ENCODE measurements around the gene MTG1. TPM values are rescaled to one million over a fixed set of nuclear protein-coding genes. Genes with fewer than 3 reads are reported as not detected.

Gene MTG1
- total and polyA plus RNA-seq, 10 of the 15 experiments (the other 5 are each of a cell fraction or from before 2014, with no cell fraction given), result 6.2 to 104 (median 62.5) TPM

- H3K27ac ChIP-seq (ENCODE audit: control insufficient read depth, insufficient read depth), result peak overlapping the region; percentile 95
- peak overlapping the region; percentile 98 for H3K9ac ChIP-seq (ENCODE audit: control insufficient read depth, insufficient read depth, low read length)
- peaks cover 40% of the 10 kb centered on the region for H3K4me1 ChIP-seq (ENCODE audit: control insufficient read depth, insufficient read depth, low read length)
- H3K27me3 ChIP-seq (replicated peaks in 1 of 2; ENCODE audit: control insufficient read depth in 2 of 2, insufficient read depth in 2 of 2, low read length in 1 of 2), result no peaks in the 10 kb centered on the region
- H3K79me2 ChIP-seq (ENCODE audit: control insufficient read depth, insufficient read depth, low read length), result peaks cover 24% of the 10 kb centered on the region
- SMC1A ChIA-PET (ENCODE audit: uncharacterized antibody, unreplicated experiment), result interaction anchor here (1.2 to 1.3 kb wide), 2 partner anchors 11 to 64 kb away, joined by 4 to 5 read pairs; no protein-coding TSS in a partner anchor
- in situ Hi-C loops (cut with MboI), result no loop called here
- H3K36me3 ChIP-seq (ENCODE audit: control insufficient read depth in 2 of 2, insufficient read depth in 2 of 2, low read length in 1 of 2), result peaks cover 3% of the 10 kb centered on the region in 2 experiments; a peak in 3 of 4 replicates
- POLR2A ChIA-PET, result no interaction called here
- peak overlapping the region; percentile 75 for H3K4me2 ChIP-seq (ENCODE audit: control insufficient read depth, insufficient read depth)
- 0 out of 2 replicates have a peak overlapping the region, but pooled peaks have one; percentile 26 for H3K4me3 ChIP-seq
- RAD21 ChIA-PET (ENCODE audit: unreplicated experiment), result no interaction called here
- H3K9me3 ChIP-seq (replicated peaks; ENCODE audit: control insufficient read depth, insufficient read depth, low read length), result no peaks in the 10 kb centered on the region
- DNase-seq (ENCODE audit: low read depth, low spot score) (no peak), ATAC-seq (no peak), FAIRE-seq (no peak)
- CTCF ChIA-PET, result interaction anchor here (1.1 kb wide), 1 partner anchor 64 kb away, joined by 4 read pairs; no protein-coding TSS in a partner anchor
- H4K20me1 ChIP-seq (ENCODE audit: control insufficient read depth, insufficient read depth), result no peaks in the 10 kb centered on the region
- peak overlapping the region; percentile 22; the same call in 1 of the 2 replicates for H2AFZ ChIP-seq (ENCODE audit: control insufficient read depth, low read depth, low read length)
- TF ChIP-seq POU2F2 (IDR thresholded peaks at IDR 0.05; ENCODE audit: borderline replicate concordance, low read depth, low read length), result no peak
- no peak for TF ChIP-seq YY1 (IDR thresholded peaks at IDR 0.05; ENCODE audit: low read depth, low read length)
- 23% methylated on average over 27 of the region's 27 CpGs for WGBS (ENCODE audit: insufficient coverage, insufficient replicate concordance, low lambda C conversion rate, missing lambda C conversion rate)
- intact Hi-C loops (cut with micrococcal nuclease; ENCODE audit: unreplicated experiment), result loop anchor here (5.0 kb wide), 2 partner anchors 66 to 86 kb away; partner anchors contain the start of genes TUBGCP2 and ZNF511
- BruUV-seq (replicated peaks), result no TSS peak
Observed at GRCh38 chr10:133393401-133394063, 425 bp upstream of the MTG1 start.

GRCh38 chr10:133394801-133395221 lies 854 bp downstream of the MTG1 start:
- in situ Hi-C loops (cut with MboI) (no loop called here), intact Hi-C loops (cut with micrococcal nuclease; ENCODE audit: unreplicated experiment) (loop anchor here (5.0 kb wide), 2 partner anchors 68 to 88 kb away; partner anchors contain the start of genes TUBGCP2 and ZNF511)
- H3K4me2 ChIP-seq (ENCODE audit: control insufficient read depth, insufficient read depth), result peak overlapping the region; percentile 72
- ChIA-PET CTCF (no interaction called here), SMC1A (ENCODE audit: uncharacterized antibody, unreplicated experiment) (no interaction called here), POLR2A (no interaction called here), RAD21 (ENCODE audit: unreplicated experiment) (interaction anchor here (1.3 kb wide), 1 partner anchor 65 kb away, joined by 4 read pairs; no protein-coding TSS in a partner anchor)
- no peak overlapping the region for H2AFZ ChIP-seq (ENCODE audit: control insufficient read depth, low read depth, low read length)
- peaks cover 24% of the 10 kb centered on the region for H3K79me2 ChIP-seq (ENCODE audit: control insufficient read depth, insufficient read depth, low read length)
- H3K9me3 ChIP-seq (replicated peaks; ENCODE audit: control insufficient read depth, insufficient read depth, low read length), result no peaks in the 10 kb centered on the region
- H3K4me1 ChIP-seq (ENCODE audit: control insufficient read depth, insufficient read depth, low read length), result peaks cover 36% of the 10 kb centered on the region
- ATAC-seq, result peak; percentile 4; the same call in 2 of the 3 replicates
- FAIRE-seq, result no peak
- under 1% methylated on average over 21 of the region's 21 CpGs for WGBS (ENCODE audit: insufficient coverage, insufficient replicate concordance, low lambda C conversion rate, missing lambda C conversion rate)
- H4K20me1 ChIP-seq (ENCODE audit: control insufficient read depth, insufficient read depth), result no peaks in the 10 kb centered on the region
- H3K27me3 ChIP-seq (replicated peaks in 1 of 2; ENCODE audit: control insufficient read depth in 2 of 2, insufficient read depth in 2 of 2, low read length in 1 of 2), result no peaks in the 10 kb centered on the region
- H3K36me3 ChIP-seq (ENCODE audit: control insufficient read depth in 2 of 2, insufficient read depth in 2 of 2, low read length in 1 of 2), result peaks cover 8 to 9% of the 10 kb centered on the region in 2 experiments; a peak in 3 of 4 replicates
- no TSS peak for BruUV-seq (replicated peaks)
- peak overlapping the region; percentile 80 for H3K4me3 ChIP-seq
- DNase-seq (ENCODE audit: low read depth, low spot score), result no peak
- peak overlapping the region; percentile 98 for H3K9ac ChIP-seq (ENCODE audit: control insufficient read depth, insufficient read depth, low read length)
- peak overlapping the region; percentile 95 for H3K27ac ChIP-seq (ENCODE audit: control insufficient read depth, insufficient read depth)
- TF ChIP-seq ATF7 (IDR thresholded peaks at IDR 0.05; ENCODE audit: low read depth) (no peak), SMAD5 (IDR thresholded peaks at IDR 0.05; ENCODE audit: low read depth) (0 out of 2 replicates have a peak, but pooled peaks have one; percentile 5), SMAD1 (IDR thresholded peaks at IDR 0.05; ENCODE audit: low read depth, partially characterized antibody) (no peak)
